HepG2 (cell line): ENCODE data around the gene SLCO4A1. TPM values are rescaled to one million over a fixed set of nuclear protein-coding genes. Genes with fewer than 3 reads are reported as not detected.

Experiments
- CREB1 ChIP-seq, 2 experiments: fragments of 450-650 bp in 1 of 2; IDR thresholded peaks; 2 replicates each; pipeline ENCODE4 v1.6.1; 2016 to 2017; ENCODE audit warnings: control low read depth in 1 of 2, mild to moderate bottlenecking in 1 of 2, missing compliant biosample characterization in 1 of 2, missing genetic modification characterization in 1 of 2
- DR1 ChIP-seq: sonication (generic); formaldehyde crosslinking; IDR thresholded peaks from 2 replicates; pipeline ENCODE4 v1.8.0; 2021; ENCODE audit warnings: mild to moderate bottlenecking, missing genetic modification reagents, inconsistent platforms
- GATA4 ChIP-seq: sonication (generic); IDR thresholded peaks from 2 replicates; pipeline ENCODE4 v1.6.1; 2016; ENCODE audit warnings: antibody characterized with exemption, low read depth, borderline replicate concordance
- HNF1B ChIP-seq: sonication (generic); formaldehyde crosslinking; IDR thresholded peaks from 2 replicates; pipeline ENCODE4 v1.5.1; 2020; ENCODE audit warnings: mild to moderate bottlenecking, moderate library complexity, missing genetic modification reagents
- HOXA9 ChIP-seq: sonication (generic); formaldehyde crosslinking; IDR thresholded peaks from 2 replicates; pipeline ENCODE4 v1.8.1; 2022; ENCODE audit warnings: missing genetic modification reagents, mild to moderate bottlenecking, moderate library complexity, borderline replicate concordance
- IRF2 ChIP-seq: IDR thresholded peaks from 2 replicates; pipeline ENCODE4 v1.6.1; 2018; ENCODE audit warnings: missing genetic modification reagents, missing compliant biosample characterization
- ISX ChIP-seq: sonication (generic); formaldehyde crosslinking; conservative IDR thresholded peaks from 2 replicates; pipeline ENCODE4 v1.5.0; 2020; ENCODE audit warnings: missing genetic modification reagents
- MATR3 ChIP-seq: sonication (generic); formaldehyde crosslinking; IDR thresholded peaks from 2 replicates; pipeline ENCODE4 v1.4.0; 2020; ENCODE audit warnings: missing genetic modification reagents
- MIXL1 ChIP-seq: IDR thresholded peaks from 2 replicates; pipeline ENCODE4 v1.6.1; 2016
- PHF21A ChIP-seq: sonication (generic); formaldehyde crosslinking; IDR thresholded peaks from 2 replicates; pipeline ENCODE4 v1.5.0; 2020; ENCODE audit warnings: mild to moderate bottlenecking, missing genetic modification reagents
- SALL2 ChIP-seq: sonication (generic); formaldehyde crosslinking; IDR thresholded peaks from 2 replicates; pipeline ENCODE4 v1.8.1; 2023; ENCODE audit warnings: mild to moderate bottlenecking, missing genetic modification reagents, inconsistent platforms
- SAP130 ChIP-seq: IDR thresholded peaks from 2 replicates; pipeline ENCODE4 v1.6.1; 2016; ENCODE audit warnings: low read depth
- SIN3B ChIP-seq: fragments of 150-350 bp; IDR thresholded peaks from 2 replicates; pipeline ENCODE4 v1.6.1; 2014; ENCODE audit warnings: low read length
- SMAD9 ChIP-seq: sonication (generic); formaldehyde crosslinking; IDR thresholded peaks from 2 replicates; pipeline ENCODE4 v1.5.1; 2020; ENCODE audit warnings: mild to moderate bottlenecking, missing genetic modification reagents
- SMARCC2 ChIP-seq: fragments of 450-650 bp; IDR thresholded peaks from 2 replicates; pipeline ENCODE4 v1.6.1; 2017; ENCODE audit warnings: antibody characterized with exemption, mild to moderate bottlenecking
- SNAI1 ChIP-seq: sonication (generic); formaldehyde crosslinking; IDR thresholded peaks from 2 replicates; pipeline ENCODE4 v1.5.0; 2020; ENCODE audit warnings: mild to moderate bottlenecking, missing genetic modification reagents, borderline replicate concordance
- SNAPC4 ChIP-seq: sonication (generic); formaldehyde crosslinking; IDR thresholded peaks from 2 replicates; pipeline ENCODE4 v1.4.0; 2020; ENCODE audit warnings: mild to moderate bottlenecking, missing genetic modification reagents
- XRCC5 ChIP-seq: fragments of 200-400 bp; formaldehyde crosslinking; optimal IDR thresholded peaks from 2 replicates; pipeline ENCODE3; 2017; ENCODE audit warnings: mild to moderate bottlenecking, low read length
- ZFX ChIP-seq: sonication (generic); formaldehyde crosslinking; IDR thresholded peaks from 2 replicates; pipeline ENCODE4 v1.4.0; 2020; ENCODE audit warnings: mild to moderate bottlenecking, low read depth, missing genetic modification reagents, moderate library complexity
- ZKSCAN8 ChIP-seq: IDR thresholded peaks from 2 replicates; pipeline ENCODE4 v1.6.1; 2016; ENCODE audit warnings: borderline replicate concordance, missing genetic modification reagents, missing compliant biosample characterization
- ZNF251 ChIP-seq: sonication (generic); formaldehyde crosslinking; IDR thresholded peaks from 2 replicates; pipeline ENCODE4 v1.9.0; 2021; ENCODE audit warnings: mild to moderate bottlenecking, missing genetic modification reagents
- ZNF709 ChIP-seq: sonication (generic); formaldehyde crosslinking; IDR thresholded peaks from 2 replicates; pipeline ENCODE4 v1.5.0; 2020; ENCODE audit warnings: mild to moderate bottlenecking, missing genetic modification reagents
- polyA plus RNA-seq, 8 experiments: library from polyadenylated mRNA; depleted of rRNA in 3 of 8; stranded (reverse) in 7 of 8; unstranded in 1 of 8; fragments of >200 nt; fragmentation: Illumina TruSeq in 4 of 8; extraction: Trizol in 4 of 8; gene quantifications; 2 replicates each; pipeline versions ENCODE4 v1.2.1 to v1.2.3, GENCODE V29; 2011 to 2016; ENCODE audit warnings: low read depth in 4 of 8, missing spikeins in 1 of 8, mixed read lengths in 1 of 8; ENCODE audit not compliant: insufficient read depth in 1 of 8
- total RNA-seq, 5 experiments: library from RNA; depleted of rRNA; stranded (reverse); fragments of >200 nt; fragmentation: Illumina TruSeq; extraction: Trizol; gene quantifications; 2 replicates each; pipeline ENCODE4 v1.2.3, GENCODE V29; 2016; ENCODE audit warnings: low read depth in 1 of 5

The SLCO4A1 gene
- total and polyA plus RNA-seq, 2 of the 13 experiments (the other 11 are each of a cell fraction or from before 2014, with no cell fraction given): 55.5 to 112 TPM

- no peak for TF ChIP-seq MATR3
- TF ChIP-seq GATA4: no peak
- peak; percentile 99 for TF ChIP-seq XRCC5
- TF ChIP-seq MIXL1 (CRISPR knock-in tag): no peak
- TF ChIP-seq ZFX (CRISPR knock-in tag): peak; percentile 64; the same call in 1 of the 2 replicates
- no peak for TF ChIP-seq ZNF251
- no peak; the same call in 1 of the 2 replicates for TF ChIP-seq SMAD9 (CRISPR knock-in tag)
- 0 out of 2 replicates have a peak, but pooled peaks have one; percentile 60 for TF ChIP-seq ZKSCAN8 (CRISPR knock-in tag)
- no peak for TF ChIP-seq CREB1 (IDR thresholded peaks at IDR 0.05)
- TF ChIP-seq CREB1 (CRISPR knock-in tag; IDR thresholded peaks at IDR 0.05): no peak
- TF ChIP-seq HOXA9: no peak
- TF ChIP-seq DR1 (CRISPR knock-in tag): no peak
- peak; percentile 76; the same call in 1 of the 2 replicates for TF ChIP-seq SALL2 (CRISPR knock-in tag)
- peak; percentile 73; the same call in 1 of the 2 replicates for TF ChIP-seq HNF1B
- TF ChIP-seq IRF2 (CRISPR knock-in tag): peak; percentile 84
- no peak for TF ChIP-seq SNAI1 (CRISPR knock-in tag)
- TF ChIP-seq SMARCC2: no peak
- no peak for TF ChIP-seq SIN3B
- no peak for TF ChIP-seq ZNF709 (CRISPR knock-in tag)
- no peak for TF ChIP-seq SNAPC4
- TF ChIP-seq ISX (CRISPR knock-in tag): no peak
- TF ChIP-seq SAP130 (CRISPR knock-in tag): peak; percentile 56
- TF ChIP-seq PHF21A: no peak
Measured at GRCh38 chr20:62616728-62617621, 25.3 kb upstream of the SLCO4A1 start (continued).
